Measurements from ENCODE around the gene TGFBR3. TPM values are rescaled to one million over a fixed set of nuclear protein-coding genes. Genes with fewer than 3 reads are reported as not detected.

The TGFBR3 gene
- total RNA-seq, 1 experiment from 2014 or later, result 2.4 TPM

GRCh38 chr1:91704746-91705145 lies 181.2 kb downstream of the TGFBR3 start:
- Histone ChIP-seq H2BK12ac (ENCODE audit: insufficient read length, low read depth, low read length) (no peak overlapping the region), H3K4ac (ENCODE audit: low read depth, low read length) (no peak overlapping the region), H3K27me3 (ENCODE audit: insufficient read depth, low read length) (no peaks in the 10 kb centered on the region), H2BK120ac (ENCODE audit: low read depth, low read length, poor library complexity, severe bottlenecking) (no peak overlapping the region), H3K56ac (ENCODE audit: insufficient read length, low read depth, low read length) (no peak overlapping the region), H3K23ac (ENCODE audit: insufficient read length, low read depth, low read length) (no peak overlapping the region), H2BK5ac (ENCODE audit: insufficient read length, low read length) (no peak overlapping the region), H2BK20ac (ENCODE audit: low read depth, low read length, poor library complexity, severe bottlenecking) (no peak overlapping the region), H3K79me1 (ENCODE audit: insufficient read depth, low read depth, low read length, poor library complexity, severe bottlenecking) (no peaks in the 10 kb centered on the region), H2BK15ac (ENCODE audit: low read depth, low read length) (no peak overlapping the region), H3K18ac (ENCODE audit: insufficient read length, low read depth, low read length) (no peak overlapping the region), H3T11ph (ENCODE audit: low read length) (no peak overlapping the region), H3K9me3 (ENCODE audit: control insufficient read depth, low read depth, low read length) (no peaks in the 10 kb centered on the region), H3K79me2 (ENCODE audit: insufficient read depth, low read length) (no peaks in the 10 kb centered on the region), H3K4me1 (ENCODE audit: insufficient read depth, low read length) (no peaks in the 10 kb centered on the region), H3K4me2 (ENCODE audit: insufficient read depth, insufficient read length, low read length) (no peak overlapping the region), H4K8ac (replicated peaks; ENCODE audit: insufficient read length, low read depth, low read length) (no peak overlapping the region), H4K20me1 (ENCODE audit: control insufficient read depth, insufficient read depth, insufficient read length) (no peaks in the 10 kb centered on the region), H4K5ac (ENCODE audit: insufficient read length, low read depth, low read length) (no peak overlapping the region), H2AFZ (ENCODE audit: low read length) (no peak overlapping the region), H3K23me2 (ENCODE audit: insufficient read length, low read depth, low read length, poor library complexity, severe bottlenecking) (no peaks in the 10 kb centered on the region), H3K27ac (ENCODE audit: insufficient read length, low read depth, low read length) (no peak overlapping the region), H2AK5ac (ENCODE audit: insufficient read length, low read length) (no peak overlapping the region), H3K9ac (ENCODE audit: extremely low read depth, insufficient read length, low read length) (no peak overlapping the region), H3K14ac (ENCODE audit: insufficient read depth, low read length) (no peak overlapping the region), H4K91ac (ENCODE audit: insufficient read length, low read depth, low read length) (no peak overlapping the region)
- no peak overlapping the region for H3K4me3 Mint-ChIP-seq
- TF ChIP-seq CTCF (conservative IDR thresholded peaks at IDR 0.05), result no peak
- WGBS (ENCODE audit: extremely low coverage, insufficient read length, low lambda C conversion rate), result no CpG with 5 or more reads among the region's 1 CpG
- no peak overlapping the region for H3K27ac Mint-ChIP-seq
- peaks cover 15 to 21% of the 10 kb centered on the region in 2 experiments for H3K4me1 Mint-ChIP-seq
- no peaks in the 10 kb centered on the region for H3K27me3 Mint-ChIP-seq (ENCODE audit: low read depth)
- H3K9me3 Mint-ChIP-seq, result no peaks in the 10 kb centered on the region
- H3K36me3 Mint-ChIP-seq (ENCODE audit: insufficient read depth in 1 of 3, low read depth in 3 of 3), result no peaks in the 10 kb centered on the region; a peak in 1 of 7 replicates
- no peak for DNase-seq
